ENCODE measurements around the gene SKA1. TPM values are rescaled to one million over a fixed set of nuclear protein-coding genes. Genes with fewer than 3 reads are reported as not detected.

Gene SKA1
- total RNA-seq, 1 experiment from 2014 or later = 18.1 TPM

DNA sequence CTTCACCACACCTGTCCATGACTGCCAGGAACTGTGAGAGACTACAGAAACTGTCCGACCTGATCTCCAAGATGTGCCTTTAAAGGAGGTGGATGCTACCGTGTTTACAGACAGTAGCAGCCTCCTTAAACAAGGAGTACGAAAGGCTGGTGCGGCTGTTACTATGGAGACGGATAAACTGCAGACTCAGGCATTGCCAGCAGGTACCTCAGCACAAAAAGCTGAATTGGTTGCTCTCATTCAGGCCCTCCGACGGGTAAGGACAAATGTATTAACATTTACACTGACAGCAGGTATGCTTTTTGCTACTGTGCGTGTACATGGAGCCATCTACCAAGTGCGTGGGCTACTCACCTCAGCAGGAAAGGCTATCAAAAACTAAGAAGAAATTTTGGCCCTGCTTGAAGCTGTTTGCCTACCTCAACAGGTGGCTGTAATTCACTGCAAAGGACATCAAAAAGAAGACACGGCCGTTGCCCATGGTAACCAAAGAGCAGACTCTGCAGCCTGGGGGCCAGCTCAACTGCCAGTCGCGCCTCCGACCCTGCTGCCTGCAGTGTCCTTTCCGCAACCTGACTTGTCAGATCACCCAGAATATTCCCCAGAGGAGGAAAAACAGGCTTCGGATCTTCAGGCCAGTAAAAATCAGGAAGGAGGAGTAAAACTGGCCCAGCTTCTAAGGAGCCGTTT lies 30.9 kb downstream of the SKA1 start:
- Mint-ChIP-seq H3K27ac (no peak overlapping the region), H3K9me3 (no peaks in the 10 kb centered on the region), H3K4me3 (no peak overlapping the region), H3K36me3 (no peaks in the 10 kb centered on the region), H3K4me1 (peaks cover 84% of the 10 kb centered on the region), H3K27me3 (ENCODE audit: low read depth) (peaks cover 77% of the 10 kb centered on the region)
- TF ChIP-seq ZNF532 (CRISPR knock-in tag; IDR thresholded peaks at IDR 0.05; ENCODE audit: borderline replicate concordance) = no peak
- TF ChIP-seq RORB (CRISPR knock-in tag; IDR thresholded peaks at IDR 0.05) = no peak
- no peak for TF ChIP-seq TEAD1 (CRISPR knock-in tag; IDR thresholded peaks at IDR 0.05)
- no peak for TF ChIP-seq NFE2L1 (CRISPR knock-in tag; IDR thresholded peaks at IDR 0.05)
- no peak for TF ChIP-seq ATF6 (CRISPR knock-in tag; IDR thresholded peaks at IDR 0.05)
- TF ChIP-seq KAT7 (CRISPR knock-in tag; IDR thresholded peaks at IDR 0.05; ENCODE audit: borderline replicate concordance) = no peak
- no peak for TF ChIP-seq FOXP1 (CRISPR knock-in tag; IDR thresholded peaks at IDR 0.05; ENCODE audit: borderline replicate concordance)
- TF ChIP-seq ZNF232 (CRISPR knock-in tag; IDR thresholded peaks at IDR 0.05) = no peak
- no peak for TF ChIP-seq STAT6 (CRISPR knock-in tag; conservative IDR thresholded peaks at IDR 0.05; ENCODE audit: low read depth)
- no peak for TF ChIP-seq ARID4B (CRISPR knock-in tag; IDR thresholded peaks at IDR 0.05; ENCODE audit: borderline replicate concordance)
- no peak for TF ChIP-seq ESRRA (CRISPR knock-in tag; IDR thresholded peaks at IDR 0.05; ENCODE audit: borderline replicate concordance)
- no peak for TF ChIP-seq TEAD4 (CRISPR knock-in tag; IDR thresholded peaks at IDR 0.05)
- no peak for TF ChIP-seq SMAD3 (CRISPR knock-in tag; IDR thresholded peaks at IDR 0.05; ENCODE audit: borderline replicate concordance)
- TF ChIP-seq NFYB (CRISPR knock-in tag; conservative IDR thresholded peaks at IDR 0.05; ENCODE audit: low read depth) = no peak
- no peak for TF ChIP-seq NR2C2 (CRISPR knock-in tag; IDR thresholded peaks at IDR 0.05)
- TF ChIP-seq, protein P1, sequence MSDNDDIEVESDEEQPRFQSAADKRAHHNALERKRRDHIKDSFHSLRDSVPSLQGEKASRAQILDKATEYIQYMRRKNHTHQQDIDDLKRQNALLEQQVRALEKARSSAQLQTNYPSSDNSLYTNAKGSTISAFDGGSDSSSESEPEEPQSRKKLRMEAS (CRISPR knock-in tag; IDR thresholded peaks at IDR 0.05) = no peak
- no peak for TF ChIP-seq ZNF512 (CRISPR knock-in tag; IDR thresholded peaks at IDR 0.05; ENCODE audit: borderline replicate concordance)
- TF ChIP-seq, protein P2, sequence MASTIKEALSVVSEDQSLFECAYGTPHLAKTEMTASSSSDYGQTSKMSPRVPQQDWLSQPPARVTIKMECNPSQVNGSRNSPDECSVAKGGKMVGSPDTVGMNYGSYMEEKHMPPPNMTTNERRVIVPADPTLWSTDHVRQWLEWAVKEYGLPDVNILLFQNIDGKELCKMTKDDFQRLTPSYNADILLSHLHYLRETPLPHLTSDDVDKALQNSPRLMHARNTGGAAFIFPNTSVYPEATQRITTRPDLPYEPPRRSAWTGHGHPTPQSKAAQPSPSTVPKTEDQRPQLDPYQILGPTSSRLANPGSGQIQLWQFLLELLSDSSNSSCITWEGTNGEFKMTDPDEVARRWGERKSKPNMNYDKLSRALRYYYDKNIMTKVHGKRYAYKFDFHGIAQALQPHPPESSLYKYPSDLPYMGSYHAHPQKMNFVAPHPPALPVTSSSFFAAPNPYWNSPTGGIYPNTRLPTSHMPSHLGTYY (CRISPR knock-in tag; IDR thresholded peaks at IDR 0.05) = no peak
- TF ChIP-seq ATF1 (CRISPR knock-in tag; IDR thresholded peaks at IDR 0.05) = no peak
- no peak for TF ChIP-seq NFATC4 (CRISPR knock-in tag; IDR thresholded peaks at IDR 0.05)
- DNase-seq (ENCODE audit: low spot score) (peak; percentile 31), ATAC-seq (peak; percentile 12)
- POLR2A ChIA-PET = interaction anchor here (1.7 kb wide), 1 partner anchor 31 kb away, joined by 6 read pairs; the partner anchor contains the start of gene SKA1
- CTCF ChIA-PET = interaction anchor here (0.8 to 1.3 kb wide), 2 partner anchors 49 to 50 kb away, joined by 3 to 5 read pairs; no protein-coding TSS in a partner anchor

All from WTC11 (cell line).